EH (cell line): ENCODE results near the gene HOXD11.

Experiments
- DNase-seq: peaks from one replicate; pipeline ENCODE4 v3.0.0-alpha.2; 2015; ENCODE audit warnings: low read depth

Gene HOXD11

DNA sequence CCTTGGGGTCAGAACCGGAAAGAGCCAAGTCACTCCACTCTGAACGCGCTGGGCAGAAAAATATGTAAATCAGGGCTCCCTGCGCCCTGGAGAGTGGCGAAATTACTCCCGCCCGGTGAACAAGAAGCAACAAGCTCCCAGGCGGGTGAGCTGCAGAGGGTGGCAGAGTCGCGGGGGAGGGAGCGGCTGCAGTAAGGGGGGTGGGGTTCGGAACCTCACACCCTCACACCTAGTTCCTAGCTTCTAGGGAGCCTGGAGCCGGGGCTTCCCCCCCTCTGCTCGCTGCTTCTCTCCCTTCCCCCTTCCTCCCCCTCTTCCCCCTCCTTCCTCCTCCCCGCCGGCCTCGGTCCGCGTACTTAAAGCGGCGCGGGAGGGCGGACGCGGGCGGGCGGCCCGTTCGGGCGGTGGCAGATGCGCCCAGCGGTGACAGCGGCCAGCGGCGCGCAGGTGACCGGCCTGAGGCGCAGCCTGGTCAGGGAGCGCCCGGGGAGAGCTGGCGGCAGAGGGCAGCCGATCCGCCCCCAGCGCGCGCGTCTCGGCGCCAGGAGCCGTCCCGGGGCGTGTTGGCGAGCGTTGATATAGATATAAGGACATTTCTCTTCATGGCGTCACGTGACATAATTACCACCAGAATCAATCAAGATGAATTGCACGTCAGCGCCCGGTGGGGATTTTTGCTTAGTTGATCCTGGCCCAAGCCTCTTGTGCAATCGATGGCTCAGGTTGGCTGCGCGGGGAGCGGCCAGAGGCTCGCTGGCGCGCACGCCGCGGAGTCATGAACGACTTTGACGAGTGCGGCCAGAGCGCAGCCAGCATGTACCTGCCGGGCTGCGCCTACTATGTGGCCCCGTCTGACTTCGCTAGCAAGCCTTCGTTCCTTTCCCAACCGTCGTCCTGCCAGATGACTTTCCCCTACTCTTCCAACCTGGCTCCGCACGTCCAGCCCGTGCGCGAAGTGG lies at the start of gene HOXD11:
Gene HOXD11 (plus strand): TSS at position 700 of the 959 bp plus-strand sequence. CDS start 76 bp downstream, at position 776.
- peak; percentile 54 for DNase-seq

DNA sequence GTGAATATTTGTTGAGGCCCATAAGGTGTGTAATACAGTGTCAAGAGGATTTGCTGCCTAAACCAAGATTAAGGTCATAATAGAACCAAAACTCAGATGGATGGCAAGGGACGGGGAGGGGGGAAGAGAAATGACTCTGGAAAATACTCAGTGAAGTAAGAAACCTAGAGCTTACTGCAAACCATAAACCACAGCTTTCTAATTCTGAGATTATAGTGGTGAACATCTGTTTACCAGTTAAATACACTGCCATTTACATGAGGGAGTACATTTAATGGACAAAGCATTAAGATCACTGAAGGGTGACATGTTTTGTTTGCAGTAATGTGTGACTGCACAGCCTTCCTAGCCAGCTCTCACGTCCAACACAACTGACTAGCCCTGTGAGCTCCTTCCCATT lies 43.1 kb upstream of the HOXD11 start:
- DNase-seq: no peak

DNA sequence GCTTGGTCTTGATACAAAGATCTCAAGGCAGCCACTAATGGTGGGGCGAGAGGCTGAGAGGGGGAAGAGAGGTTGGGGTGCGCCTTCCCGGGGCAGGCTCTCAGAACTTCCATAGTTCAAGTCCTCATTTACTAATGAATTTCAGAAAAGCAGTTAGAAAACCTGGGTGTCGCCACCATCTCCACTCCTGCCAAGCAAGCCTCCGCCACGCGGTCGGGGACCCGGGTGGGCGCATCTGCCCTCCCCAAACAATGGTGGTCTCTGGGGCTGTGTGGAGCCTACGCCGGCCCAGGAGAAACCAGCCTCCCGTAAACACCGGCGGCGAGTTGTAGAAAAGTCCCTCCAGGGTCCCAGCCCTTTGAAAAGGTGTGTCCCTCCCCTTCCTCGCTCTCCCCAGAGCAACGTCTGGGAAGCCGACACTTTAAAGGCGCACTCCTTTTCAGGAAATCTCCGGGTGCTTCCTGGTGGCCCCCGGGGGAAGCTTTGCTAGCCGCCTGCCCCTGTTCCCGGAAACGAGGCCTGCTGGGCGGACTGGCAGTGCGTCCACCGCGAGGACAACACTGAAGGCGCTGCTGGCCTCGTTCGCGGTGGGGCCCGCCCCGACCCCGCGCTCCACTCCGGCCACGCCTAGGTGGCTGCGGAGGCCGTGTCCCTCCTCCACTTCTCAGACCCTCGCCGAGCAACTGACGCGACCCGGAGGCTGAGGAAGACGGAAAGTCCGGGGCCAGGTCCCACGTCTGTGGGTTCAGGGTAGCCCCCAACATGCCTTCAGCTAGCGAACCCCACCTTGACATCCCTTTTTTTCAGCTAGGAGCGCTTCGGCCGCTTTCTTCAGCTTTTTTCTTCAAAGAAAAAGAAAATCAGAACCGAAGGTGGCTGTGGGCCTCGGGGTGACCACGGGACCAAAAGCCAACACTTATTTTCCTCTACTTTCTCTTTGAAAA lies 40.2 kb upstream of the HOXD11 start:
- DNase-seq: no peak

DNA sequence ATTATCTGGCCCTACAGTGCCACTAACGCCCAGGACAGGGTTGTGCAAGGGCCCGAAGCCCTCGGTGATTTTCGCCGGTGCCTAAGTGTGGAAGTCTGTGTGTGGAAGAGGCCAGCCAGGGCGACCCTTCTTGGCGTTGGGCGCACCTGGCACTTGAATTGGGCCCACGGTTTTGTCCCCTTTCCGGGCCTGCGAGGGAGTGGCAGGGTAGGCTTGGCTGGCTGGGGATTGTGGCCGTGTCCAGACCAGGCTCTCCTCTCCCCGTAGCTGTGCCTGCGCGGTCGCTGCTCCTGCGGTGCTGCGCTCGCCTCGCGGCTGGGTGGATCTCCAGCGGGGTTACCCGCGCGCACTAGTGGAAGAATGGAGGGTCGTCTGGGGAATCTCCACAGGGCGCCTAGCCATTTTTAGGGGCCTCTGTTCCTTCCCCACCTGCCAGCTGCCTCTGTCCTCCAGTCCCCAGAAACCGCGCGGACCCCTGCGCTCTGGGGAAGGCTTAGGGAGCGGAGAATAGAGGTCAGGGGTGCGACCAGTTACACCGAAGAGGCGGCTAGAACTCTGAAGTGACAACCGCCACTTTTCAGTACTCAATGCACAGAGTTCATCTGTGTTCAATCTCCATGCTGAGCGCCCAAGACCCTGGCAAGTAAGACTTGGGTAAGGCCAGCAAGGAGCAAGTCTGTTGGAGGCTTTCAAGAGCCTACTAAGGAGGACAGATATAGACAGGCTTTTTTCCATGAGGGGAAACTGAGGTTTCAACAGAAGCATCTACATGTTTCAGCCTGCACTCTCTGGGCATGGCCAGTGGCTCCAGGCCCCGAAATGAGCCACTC lies 39.3 kb upstream of the HOXD11 start:
- DNase-seq: no peak

DNA sequence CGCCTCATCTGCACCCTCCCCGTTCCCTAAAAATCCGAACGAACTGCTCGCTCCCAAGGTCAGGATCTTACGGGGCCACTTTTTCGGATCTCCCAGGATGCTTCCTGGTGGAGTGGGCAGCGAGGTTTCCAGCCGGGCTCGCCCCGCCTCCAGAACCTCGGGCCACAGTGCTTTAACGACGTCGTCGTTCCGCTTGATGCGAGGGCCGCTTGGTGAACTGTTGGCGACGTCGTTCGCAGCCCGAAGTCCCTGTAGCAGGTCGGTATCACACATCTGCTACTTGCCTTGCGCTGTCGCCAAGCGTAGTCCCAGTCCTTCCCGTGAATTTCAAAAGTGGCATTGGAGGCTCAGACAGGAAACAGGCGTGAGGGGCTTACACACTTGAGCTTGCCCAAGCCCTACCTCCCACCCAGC lies 38.7 kb upstream of the HOXD11 start:
- DNase-seq: no peak

DNA sequence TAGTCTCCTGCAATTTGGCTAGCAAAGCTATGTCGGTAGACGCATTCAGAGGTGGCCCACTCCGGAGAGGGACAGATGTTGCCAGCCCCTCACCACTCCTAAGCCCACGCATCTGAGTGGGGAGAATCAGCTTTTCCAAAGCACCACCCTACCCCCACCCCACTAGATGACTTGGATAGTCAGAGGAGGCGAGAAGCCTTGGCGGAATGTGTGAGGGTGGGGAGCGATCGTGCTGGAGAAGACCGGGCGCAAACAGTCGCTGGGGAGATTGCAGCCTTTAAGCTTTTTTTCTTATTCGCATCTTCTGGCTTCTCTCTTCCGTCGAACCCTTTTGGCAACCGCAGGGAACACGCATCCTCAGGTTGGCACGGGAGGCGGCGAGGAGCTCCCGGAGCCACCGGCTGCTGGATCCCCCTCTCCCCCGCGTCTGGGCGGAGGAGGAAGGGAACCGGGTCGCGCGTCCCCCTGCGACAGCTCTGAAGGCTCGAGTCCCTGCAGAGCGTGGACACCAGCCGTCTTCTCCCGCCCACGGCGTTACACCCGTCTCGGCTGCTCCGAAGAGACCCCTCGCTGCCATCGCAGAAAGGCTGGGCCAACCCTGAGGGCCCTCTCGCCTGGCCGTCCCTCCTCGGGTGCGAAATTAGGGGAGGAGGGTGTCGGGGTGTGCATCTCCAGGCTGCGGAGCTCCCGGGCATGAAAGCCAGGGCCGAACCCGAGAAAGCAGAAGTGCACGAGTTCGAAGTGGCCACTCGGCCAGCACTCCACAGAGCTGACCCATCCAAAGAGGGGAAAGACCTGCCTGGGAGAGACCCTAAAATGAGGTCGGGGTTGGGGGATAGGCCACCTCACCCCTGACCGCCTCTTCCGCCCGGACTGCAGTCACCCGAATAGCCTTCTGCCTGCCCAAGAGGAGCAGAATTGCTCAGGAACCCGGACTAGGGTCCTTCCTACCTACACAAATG lies 35.5 kb upstream of the HOXD11 start:
- no peak for DNase-seq

DNA sequence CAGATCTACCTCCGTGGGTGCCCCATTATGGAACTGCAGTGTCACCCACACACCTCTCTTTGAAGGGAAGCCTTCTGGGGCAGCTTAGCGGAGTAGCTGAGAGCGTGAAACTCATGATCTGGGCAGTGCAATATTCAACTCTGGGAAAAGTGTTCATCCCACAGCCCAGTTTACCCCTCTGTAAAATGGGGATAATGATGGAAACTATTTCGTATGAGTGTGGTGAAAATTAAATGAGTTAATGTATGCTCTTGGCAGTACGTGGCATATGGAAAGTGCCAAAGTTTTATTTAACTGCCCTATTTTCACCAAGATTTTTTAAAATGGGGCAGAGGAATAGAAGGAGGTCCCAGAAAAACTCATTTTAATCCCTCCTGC lies 34.8 kb upstream of the HOXD11 start:
- no peak for DNase-seq

DNA sequence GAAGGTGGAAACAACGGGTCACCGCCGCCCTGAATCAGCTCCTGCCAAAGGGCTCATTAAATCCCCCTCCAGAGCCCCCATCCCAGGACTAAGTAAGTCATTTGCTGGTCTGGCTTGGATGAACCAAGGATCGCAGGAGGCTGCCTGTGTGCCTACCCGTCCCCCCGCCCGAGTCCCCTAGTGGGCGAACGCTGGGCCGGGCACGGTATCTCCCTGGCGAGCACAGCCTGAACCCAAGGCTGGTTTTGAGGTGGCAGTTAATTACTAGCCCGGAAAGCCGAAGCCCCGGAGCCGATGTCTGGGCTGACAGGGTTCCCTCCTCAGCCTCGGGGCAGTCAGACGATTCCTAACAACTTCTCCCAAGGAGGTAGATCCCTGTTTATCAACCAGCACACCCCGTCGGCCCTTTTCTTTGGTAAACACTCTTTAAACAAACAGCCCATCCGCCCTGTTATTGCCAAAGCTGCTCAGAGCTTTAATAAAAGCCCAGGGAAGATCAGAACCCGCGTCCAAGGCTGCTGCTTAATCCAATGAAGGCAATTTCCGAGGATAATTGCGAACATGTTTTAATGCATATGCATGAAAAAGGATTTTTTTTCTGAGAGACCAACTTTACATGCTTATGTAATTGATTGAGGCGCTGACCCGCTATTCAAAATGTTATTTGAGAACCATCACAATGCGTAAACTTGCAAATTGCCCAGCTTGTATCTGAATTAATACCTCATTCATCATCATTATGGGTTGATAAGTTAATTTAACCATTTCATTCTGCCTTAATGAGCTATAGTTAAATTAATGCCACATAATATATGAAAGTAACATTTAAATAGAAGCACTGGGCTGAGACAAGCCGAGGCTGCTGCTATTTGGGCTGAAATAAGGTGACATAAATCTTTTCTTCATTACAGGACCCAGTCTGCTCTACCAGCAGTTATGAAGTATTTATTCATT lies 33.9 kb upstream of the HOXD11 start:
- DNase-seq: no peak

DNA sequence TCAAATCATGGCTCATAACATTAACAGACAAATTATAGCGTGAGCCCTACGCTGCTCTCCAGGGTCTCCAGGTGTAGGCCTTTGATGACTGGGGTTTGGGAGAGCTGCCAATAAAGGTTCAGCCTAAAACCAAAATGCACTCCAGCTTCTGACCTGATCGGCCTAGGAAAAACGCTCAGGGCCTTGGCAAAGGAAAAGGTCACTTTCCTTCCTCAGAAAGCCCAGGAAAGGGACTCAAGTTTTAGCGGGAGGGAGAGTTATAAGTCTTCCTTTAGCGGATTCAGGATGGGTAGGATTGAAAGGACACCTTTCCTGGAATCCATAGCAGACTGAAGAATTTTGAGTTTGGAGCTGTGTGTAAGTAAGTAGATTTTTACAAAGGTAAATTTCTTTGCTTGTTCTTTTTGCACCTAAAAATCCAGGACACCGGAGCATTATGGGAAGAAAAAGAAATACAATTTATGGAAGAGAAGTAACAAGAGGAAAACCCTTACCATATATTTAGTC lies 32.1 kb upstream of the HOXD11 start:
- DNase-seq: no peak

DNA sequence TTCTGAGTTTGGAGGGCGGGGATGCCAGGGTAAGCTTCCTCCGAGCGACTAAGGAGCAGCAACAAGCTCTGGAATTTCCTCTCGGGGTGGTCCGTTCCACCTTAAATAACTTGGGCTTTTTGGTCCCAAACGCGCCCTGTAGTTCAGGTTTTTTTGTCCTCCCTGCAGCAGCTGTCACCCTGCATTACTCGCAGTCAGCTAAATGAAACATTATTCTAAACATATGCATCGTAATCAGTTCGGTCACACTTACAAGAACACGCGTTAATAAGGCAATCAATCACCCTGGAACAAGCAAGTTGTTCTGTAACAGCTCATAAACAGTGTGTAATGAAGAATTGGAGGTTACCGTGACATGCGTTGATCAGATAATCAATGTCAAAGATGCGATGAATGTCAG lies 31.6 kb upstream of the HOXD11 start:
- DNase-seq: no peak

DNA sequence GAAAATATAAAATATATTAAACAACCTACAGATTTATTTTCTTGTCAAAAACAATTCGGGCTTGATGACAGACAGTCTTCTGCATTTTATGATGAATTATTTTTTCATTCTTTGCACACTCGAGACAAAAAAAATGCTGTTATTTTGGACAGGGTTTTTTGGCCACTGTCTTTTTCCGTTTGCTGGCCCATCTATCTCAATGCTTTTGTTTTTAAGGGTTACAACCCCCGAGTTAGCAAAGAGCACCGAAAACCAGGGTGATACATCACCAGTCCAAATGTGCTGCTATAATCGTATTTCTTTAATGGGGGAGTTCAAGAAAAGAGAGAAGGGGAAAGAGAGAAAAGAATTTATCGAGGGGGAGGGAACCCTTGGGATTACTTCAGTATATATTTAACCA lies 31.0 kb upstream of the HOXD11 start:
- no peak for DNase-seq

DNA sequence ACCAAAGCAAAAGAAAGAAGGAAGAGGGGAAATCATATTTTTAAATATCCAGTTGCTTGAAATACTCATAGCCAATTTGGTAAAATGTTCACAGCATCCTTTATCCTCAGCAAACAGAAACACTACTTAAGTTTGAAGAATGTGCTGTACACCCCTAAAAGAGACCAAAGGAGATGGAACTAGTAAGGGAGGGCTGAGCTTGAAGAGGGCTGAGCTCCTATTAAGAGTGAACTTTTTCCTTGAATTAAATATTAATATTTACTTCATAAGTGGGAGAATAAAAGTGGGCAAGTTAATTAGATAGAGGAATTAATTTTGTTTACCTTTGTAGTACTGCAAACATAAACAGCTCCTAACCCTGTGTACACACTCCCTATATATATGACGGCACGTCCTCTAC lies 30.3 kb upstream of the HOXD11 start:
- no peak for DNase-seq

DNA sequence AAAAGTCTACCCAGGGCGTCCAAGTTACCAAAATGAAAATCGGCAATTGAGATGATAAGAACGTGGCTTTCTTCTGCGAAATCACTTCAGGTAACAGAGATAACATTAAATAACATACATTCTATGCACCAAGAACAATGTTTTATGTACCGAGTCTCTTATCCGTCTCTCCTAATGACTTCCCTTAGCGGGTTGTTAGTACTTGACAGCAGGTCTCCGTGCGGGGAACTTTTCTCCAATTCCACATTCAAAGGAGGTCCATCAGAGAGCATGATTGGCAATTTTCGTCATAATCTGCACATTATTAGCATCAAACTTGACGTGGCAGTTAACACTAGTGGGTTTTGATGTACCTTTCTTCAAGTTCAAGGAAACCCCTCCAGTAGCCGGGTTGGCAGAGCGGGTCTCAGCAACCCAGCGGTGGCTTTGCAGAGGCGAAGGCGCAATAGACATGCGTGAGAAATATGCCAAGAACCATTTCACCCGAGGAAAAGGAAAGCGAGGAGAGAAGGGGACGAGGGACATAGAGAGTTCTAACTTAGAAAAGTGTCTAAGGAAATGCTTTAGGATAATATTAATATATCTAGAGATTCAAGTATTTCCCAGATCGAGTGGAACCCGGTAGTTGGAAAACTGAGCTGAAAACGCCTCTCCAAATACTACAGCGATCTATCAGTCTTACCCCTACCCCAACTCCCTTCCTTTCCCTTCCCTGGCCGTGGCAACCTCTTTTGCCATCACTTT lies 28.4 kb upstream of the HOXD11 start:
- no peak for DNase-seq

DNA sequence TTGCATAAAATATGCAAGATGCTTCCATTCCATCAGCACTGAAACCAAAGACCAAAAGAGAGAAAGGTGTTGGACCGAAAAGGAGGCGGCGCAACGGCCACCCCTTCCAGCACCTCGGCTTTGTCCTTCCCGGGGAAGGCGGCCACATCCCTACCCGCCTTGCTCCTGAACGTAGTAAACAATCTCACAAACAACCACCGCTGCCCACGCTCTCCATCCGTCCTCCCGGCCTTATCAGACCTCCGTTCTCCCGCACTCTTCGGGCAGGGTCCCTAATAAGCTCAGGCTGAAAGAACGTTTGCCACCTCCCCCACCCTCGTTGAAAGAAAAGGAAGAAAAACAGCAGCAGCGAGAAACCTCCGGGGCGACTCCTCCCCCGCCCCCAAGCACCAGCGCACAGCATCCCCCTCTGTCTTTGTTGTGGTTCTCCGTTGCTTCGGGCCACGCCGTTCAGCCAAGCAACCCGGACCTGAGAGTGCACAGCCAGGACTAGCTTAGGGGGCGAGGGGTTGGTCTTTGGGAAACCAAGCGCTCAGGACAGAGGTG lies 27.7 kb upstream of the HOXD11 start:
- no peak for DNase-seq

DNA sequence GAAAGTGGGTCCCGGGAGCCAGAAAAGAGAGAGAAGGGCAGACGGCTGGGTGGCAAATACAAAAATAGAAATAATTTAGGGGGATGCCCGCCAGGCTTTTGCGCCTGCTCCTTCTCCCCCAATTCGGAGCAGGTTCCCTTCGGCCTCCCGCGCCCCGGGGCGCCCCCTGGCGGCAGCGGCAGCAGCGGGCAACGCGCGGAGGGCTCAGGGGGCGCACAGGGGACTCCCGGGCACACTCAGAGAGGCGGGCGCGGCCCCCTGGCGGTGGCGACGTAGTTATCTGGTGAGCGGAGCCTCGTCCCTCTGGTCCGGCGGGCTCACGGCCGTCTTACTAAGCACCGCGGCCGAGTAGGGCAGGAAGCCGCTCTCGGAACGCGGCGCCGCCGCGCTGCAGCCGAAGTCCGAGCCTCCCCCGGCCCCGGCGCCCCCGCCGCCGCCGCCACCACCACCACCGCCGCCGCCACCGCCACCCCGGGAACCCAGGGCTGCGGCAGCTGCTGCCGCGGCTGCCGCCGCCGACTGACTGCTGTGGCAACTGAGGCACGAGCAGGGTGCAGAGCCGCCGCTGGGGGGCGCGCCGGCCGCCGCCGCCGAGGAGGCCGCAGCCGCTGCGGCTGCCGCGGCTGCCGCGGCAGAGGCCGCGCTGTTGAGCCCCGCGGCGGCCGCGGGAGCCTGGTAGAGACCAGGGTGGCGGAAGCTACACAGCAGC lies 27.1 kb upstream of the HOXD11 start:
- peak; percentile 69 for DNase-seq

DNA sequence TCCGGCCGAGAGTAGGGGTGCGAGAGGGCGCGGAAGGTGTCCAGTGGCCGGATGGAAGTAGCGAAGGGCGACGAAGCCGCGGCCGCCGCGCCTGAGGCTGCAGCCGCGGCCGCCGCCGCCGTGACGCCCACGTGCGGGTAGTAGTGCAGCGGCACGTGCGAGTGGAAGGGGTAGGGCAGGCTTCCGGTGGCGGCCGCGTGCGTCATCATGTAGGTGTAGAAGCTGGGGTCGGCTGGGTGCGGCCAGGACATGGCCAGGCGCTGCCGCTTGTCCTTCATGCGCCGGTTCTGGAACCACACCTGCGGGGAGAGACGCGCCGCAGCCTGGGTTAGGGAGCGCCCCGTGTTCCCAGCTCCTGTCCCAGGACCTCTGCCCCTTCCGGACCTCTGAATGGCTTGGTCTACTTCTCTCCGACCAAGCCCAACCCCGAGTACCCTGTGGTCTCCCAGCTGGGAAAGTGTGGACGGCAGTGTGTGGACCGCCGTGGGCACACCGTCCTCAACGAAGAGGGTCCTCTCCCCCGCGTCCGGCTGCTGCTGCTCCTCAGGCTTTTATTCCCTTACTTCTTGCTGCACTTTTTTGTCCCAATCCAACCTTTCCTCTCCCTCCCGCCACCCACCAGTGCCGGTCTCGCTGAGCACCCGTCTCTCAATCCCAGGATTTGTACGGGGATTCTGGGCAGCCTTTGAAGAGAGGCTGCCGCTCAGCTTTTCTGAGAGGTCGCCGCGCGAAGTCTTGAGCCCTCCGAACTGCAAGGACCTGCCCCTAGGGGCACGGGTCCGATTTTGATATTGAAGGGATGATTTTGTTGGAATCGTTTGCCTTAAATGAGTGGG lies 26.3 kb upstream of the HOXD11 start:
- peak; percentile 21 for DNase-seq

DNA sequence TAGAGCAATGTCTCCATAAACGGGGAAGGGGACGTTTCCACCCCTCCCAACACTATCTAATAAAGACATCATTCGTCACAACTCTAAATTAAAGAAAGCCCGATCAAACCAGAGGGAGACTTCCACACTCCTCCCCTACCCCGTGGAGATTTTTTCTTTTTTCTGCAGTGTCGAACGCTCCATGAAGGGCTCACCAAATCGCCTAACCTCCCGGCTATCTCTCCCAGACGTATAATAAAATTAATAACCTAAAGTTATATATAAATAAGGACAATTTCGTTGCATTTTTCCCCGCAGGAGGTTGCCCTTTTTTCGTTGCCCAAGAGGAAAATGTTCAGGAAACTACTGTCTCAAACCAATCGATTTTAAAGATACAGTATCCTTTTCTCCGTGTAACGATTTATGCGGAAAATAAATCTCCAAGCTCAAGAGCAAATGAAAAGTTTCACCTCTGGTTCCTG lies 25.7 kb upstream of the HOXD11 start:
- DNase-seq: no peak
